Bone marrow (tissue), 2 donors: ENCODE data around the gene STAG3.
A peak's percentile ranks its signal among the peaks of the same experiment; 100 is the strongest.

ENCODE experiments used
- DNase-seq, 2 donors: peaks; one replicate each; lab custom pipeline; 2025; lab: John Stamatoyannopoulos, UW

The STAG3 gene

DNA sequence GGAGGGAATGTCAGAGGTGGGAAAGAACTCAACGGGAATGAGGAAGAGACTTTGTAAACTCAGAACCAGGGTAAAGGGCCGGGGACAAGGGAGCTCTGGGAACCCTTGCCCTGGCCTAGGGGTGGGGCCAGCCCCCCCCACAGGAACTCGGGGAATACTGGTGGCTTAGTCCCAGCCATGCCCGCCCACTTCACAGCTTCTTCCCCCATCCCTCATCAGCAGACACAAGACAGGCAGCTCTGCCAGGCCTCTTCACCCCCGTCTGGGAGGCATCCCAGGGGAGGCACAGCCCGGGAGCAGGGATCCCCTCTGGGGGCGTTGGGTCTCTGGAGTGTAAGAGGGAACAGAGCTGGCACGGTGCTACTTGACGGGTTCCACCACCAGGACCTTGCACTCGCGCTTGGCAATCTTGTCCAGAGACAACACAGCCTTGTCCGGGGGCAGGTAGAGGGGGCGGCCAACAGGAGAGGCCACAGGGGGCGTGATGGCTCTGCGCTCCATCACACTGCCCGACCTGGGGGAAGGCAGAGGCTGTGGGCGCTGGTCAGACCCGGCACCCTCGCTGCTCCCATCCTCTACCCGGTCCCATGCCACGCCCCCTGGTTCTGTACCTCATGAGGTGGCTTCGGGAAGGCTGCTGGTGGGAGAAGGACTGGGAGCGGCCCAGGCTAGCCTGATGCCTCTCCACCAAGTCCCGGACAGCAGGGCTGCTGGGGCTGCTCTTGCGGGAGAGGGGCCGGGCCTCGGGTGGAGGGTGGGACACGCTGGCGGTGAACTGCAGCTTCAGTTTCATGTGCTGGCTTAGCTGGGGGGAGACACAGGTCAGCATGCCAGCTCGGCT lies 22.8 kb upstream of the STAG3 start:
- no peak for DNase-seq

DNA sequence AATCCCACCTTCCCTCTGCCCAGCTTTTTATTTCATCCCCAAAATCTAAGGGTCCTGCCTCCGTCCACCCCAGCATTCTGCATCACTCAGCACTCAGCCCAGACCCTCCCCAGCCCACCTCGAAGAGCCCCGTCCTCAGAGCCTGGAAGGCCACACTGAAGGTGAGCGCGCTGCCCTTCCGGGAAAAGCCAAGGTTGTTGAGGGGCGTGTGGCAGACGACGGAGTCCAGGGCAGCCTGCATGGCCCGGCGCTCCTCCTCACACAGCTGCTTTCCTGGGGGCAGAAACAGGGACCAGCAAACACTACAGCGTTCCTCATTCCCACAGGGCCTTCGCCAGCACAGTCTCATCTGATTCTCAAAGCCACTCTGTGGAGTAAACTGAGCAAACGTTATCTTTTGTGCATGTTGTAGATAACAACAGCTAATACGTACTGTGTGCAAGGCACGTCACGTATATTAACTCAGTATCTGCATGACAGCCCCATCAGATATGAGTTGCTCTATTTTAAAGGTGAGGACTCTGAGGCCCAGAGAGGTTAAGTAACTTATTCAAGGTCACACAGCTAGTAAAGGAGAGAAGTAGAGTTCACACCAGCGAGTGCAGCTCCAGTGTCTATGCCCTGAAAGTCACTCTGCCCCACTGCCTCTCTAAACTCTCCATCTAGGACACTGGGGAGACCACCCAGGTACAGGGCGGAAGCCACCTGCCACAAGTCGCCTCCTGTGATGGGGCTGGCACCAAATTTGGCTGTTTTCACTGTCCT lies 22.0 kb upstream of the STAG3 start:
- DNase-seq: no peak

GRCh38 chr7:100156331-100157068 lies 21.2 kb upstream of the STAG3 start:
- no peak for DNase-seq

GRCh38 chr7:100157069-100157333 lies 20.7 kb upstream of the STAG3 start:
- no peak for DNase-seq

GRCh38 chr7:100157334-100158228 lies 20.1 kb upstream of the STAG3 start:
- no peak for DNase-seq

GRCh38 chr7:100158229-100159098 lies 19.3 kb upstream of the STAG3 start, which contains the start of gene TRAPPC14:
Gene TRAPPC14, minus strand, starts transcription at chr7:100158723. Its CDS starts 224 bp downstream, at chr7:100158499.
- peak; percentile 75 to 87 for DNase-seq

- DNase-seq: no peak
Measured at GRCh38 chr7:100159099-100159623, 18.6 kb upstream of the STAG3 start.

GRCh38 chr7:100160067-100160466 lies 17.7 kb upstream of the STAG3 start:
- no peak for DNase-seq

GRCh38 chr7:100163006-100163531 lies 14.6 kb upstream of the STAG3 start:
- no peak for DNase-seq

- no peak for DNase-seq
Measured at GRCh38 chr7:100163871-100164270, 13.8 kb upstream of the STAG3 start.

- DNase-seq: no peak
Measured at GRCh38 chr7:100166317-100166940, 11.3 kb upstream of the STAG3 start.

- DNase-seq: no peak
Measured at GRCh38 chr7:100166970-100167911, 10.5 kb upstream of the STAG3 start.

- DNase-seq: no peak
Measured at GRCh38 chr7:100167912-100168323, 9.8 kb upstream of the STAG3 start.

- DNase-seq: no peak
Measured at GRCh38 chr7:100169147-100169850, 8.4 kb upstream of the STAG3 start.

GRCh38 chr7:100170101-100170897 lies 7.4 kb upstream of the STAG3 start:
- DNase-seq: no peak

GRCh38 chr7:100171087-100171681 lies 6.5 kb upstream of the STAG3 start:
- DNase-seq: no peak

- no peak for DNase-seq
Measured at GRCh38 chr7:100171840-100172239, 5.9 kb upstream of the STAG3 start.
